SU-DHL-6 (cell line): ENCODE data around the gene MAPK8.

Source experiments
- H2AFZ ChIP-seq: fragments of 200-600 bp; sonication (generic); 2 replicates; pipeline ENCODE4 v1.6.1; 2014; ENCODE audit warnings: low read depth, mild to moderate bottlenecking, moderate library complexity, mixed read lengths, antibody characterized with exemption, low read length; ENCODE audit not compliant: severe bottlenecking
- H3F3A ChIP-seq: fragments of 200-600 bp; shearing (Covaris generic); 2 replicates; pipeline ENCODE4 v1.6.0; 2016; ENCODE audit warnings: antibody characterized with exemption, mild to moderate bottlenecking; ENCODE audit not compliant: insufficient read depth
- H3K27ac ChIP-seq: fragments of 200-600 bp; sonication (generic); 2 replicates; pipeline ENCODE4 v1.5.1; 2016; ENCODE audit warnings: low read depth, mild to moderate bottlenecking, low read length, moderate library complexity, mixed read lengths
- H3K27me3 ChIP-seq: fragments of 200-600 bp; sonication (generic), shearing (Covaris generic); 2 replicates; pipeline ENCODE4 v1.6.0; 2014; ENCODE audit warnings: mild to moderate bottlenecking, low read length
- H3K36me3 ChIP-seq: fragments of 200-600 bp; sonication (generic); 2 replicates; pipeline ENCODE4 v1.6.1; 2014; ENCODE audit warnings: mild to moderate bottlenecking, low read length, mixed read lengths
- H3K4me2 ChIP-seq: fragments of 300-600, 200-600 bp; shearing (Covaris generic), sonication (generic); 2 replicates; pipeline ENCODE4 v1.6.0; 2014; ENCODE audit warnings: low read length, low read depth, mild to moderate bottlenecking; ENCODE audit not compliant: poor library complexity, severe bottlenecking
- H3K4me3 ChIP-seq: fragments of 200-600 bp; sonication (generic); 2 replicates; pipeline ENCODE4 v1.5.1; 2014; ENCODE audit warnings: antibody characterized with exemption, low read length, mild to moderate bottlenecking, mixed read lengths; ENCODE audit not compliant: insufficient read depth, poor library complexity, severe bottlenecking
- H3K79me2 ChIP-seq: fragments of 200-600 bp; sonication (generic); 2 replicates; pipeline ENCODE4 v1.6.1; 2014; ENCODE audit warnings: mild to moderate bottlenecking, low read length, moderate library complexity; ENCODE audit not compliant: insufficient read depth
- H3K9ac ChIP-seq: fragments of 200-600 bp; sonication (generic); 2 replicates; pipeline ENCODE4 v1.7.0; 2014; ENCODE audit warnings: mild to moderate bottlenecking, low read length
- H3K9me2 ChIP-seq: fragments of 200-600 bp; sonication (generic); replicated peaks from 2 replicates; pipeline ENCODE4 v1.6.1; 2014; ENCODE audit warnings: low read length; ENCODE audit not compliant: insufficient read depth
- H3K9me3 ChIP-seq: fragments of 200-600 bp; sonication (generic); 2 replicates; pipeline ENCODE4 v1.6.1; 2014; ENCODE audit warnings: low read length, mixed read lengths; ENCODE audit not compliant: insufficient read depth
- H4K20me1 ChIP-seq: fragments of 200-600 bp; sonication (generic); 2 replicates; pipeline ENCODE4 v1.6.1; 2014; ENCODE audit warnings: low read depth, mild to moderate bottlenecking, antibody characterized with exemption, low read length, moderate library complexity, mixed read lengths
- CTCF ChIP-seq: fragments of 200-600 bp; sonication (generic); IDR thresholded peaks from one replicate; pipeline ENCODE4 v1.5.1; 2017; ENCODE audit warnings: antibody characterized with exemption, mild to moderate bottlenecking, low read length, moderate library complexity; ENCODE audit not compliant: insufficient read depth, poor library complexity, severe bottlenecking
- EZH2phosphoT487 ChIP-seq: fragments of 200-600 bp; sonication (generic), shearing (Covaris generic); conservative IDR thresholded peaks from 2 replicates; pipeline ENCODE4 v1.6.1; 2018; ENCODE audit warnings: mild to moderate bottlenecking, antibody characterized with exemption, low read length, moderate library complexity, mixed read lengths

Gene MAPK8

DNA sequence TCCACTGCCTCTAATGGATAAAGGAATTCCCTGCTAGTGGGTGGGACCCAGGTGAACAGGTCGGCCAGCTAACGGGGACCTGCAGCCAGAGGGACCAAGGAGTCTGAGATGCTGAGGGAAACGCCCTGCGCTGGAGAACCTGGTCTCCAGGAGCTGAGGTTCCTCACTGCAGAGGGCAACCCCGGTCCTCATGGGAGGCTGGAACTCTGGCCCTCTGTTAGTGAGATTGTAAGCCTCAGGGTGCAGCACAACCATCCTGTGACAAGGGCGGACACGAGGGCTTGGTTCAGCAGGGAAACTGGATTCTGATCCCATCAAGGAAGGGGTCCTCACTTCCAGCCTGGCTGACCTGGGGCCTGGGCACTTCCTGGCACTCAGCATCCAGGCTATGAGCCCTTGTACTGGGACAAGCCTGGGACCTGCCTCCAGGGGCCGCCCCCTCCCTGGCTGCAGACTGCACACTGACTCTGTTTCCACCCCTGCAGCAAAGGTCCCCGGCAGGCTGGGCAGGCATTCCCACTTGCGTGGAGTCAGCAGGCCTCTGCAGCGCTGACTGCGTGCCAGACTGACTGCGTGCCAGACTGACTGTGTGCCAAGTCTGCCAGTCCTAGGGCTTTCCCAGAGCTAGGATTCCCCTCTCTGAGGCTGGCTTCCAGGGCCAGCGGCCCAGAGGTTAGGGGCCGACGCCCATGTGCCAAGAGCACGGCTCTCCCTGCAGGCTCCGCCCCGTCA lies 143.2 kb downstream of the MAPK8 start:
- H3K9me2 ChIP-seq, result no peaks in the 10 kb centered on the region
- no peaks in the 10 kb centered on the region for H3F3A ChIP-seq
- H3K4me2 ChIP-seq, result no peak overlapping the region
- H3K4me3 ChIP-seq, result no peak overlapping the region
- no peaks in the 10 kb centered on the region for H3K9me3 ChIP-seq
- TF ChIP-seq CTCF, result no peak
- no peak for TF ChIP-seq EZH2phosphoT487
- no peaks in the 10 kb centered on the region for H3K36me3 ChIP-seq
- H3K27me3 ChIP-seq, result no peaks in the 10 kb centered on the region
- H3K27ac ChIP-seq, result no peak overlapping the region
- no peaks in the 10 kb centered on the region for H4K20me1 ChIP-seq
- no peak overlapping the region for H2AFZ ChIP-seq
- H3K79me2 ChIP-seq, result no peaks in the 10 kb centered on the region
- no peak overlapping the region for H3K9ac ChIP-seq

GRCh38 chr10:48450233-48450740 lies 143.8 kb downstream of the MAPK8 start:
- Histone ChIP-seq H3K27me3 (no peaks in the 10 kb centered on the region), H3K79me2 (no peaks in the 10 kb centered on the region), H3K9me3 (no peaks in the 10 kb centered on the region), H2AFZ (no peak overlapping the region), H3K36me3 (no peaks in the 10 kb centered on the region), H3K4me2 (no peak overlapping the region), H4K20me1 (no peaks in the 10 kb centered on the region), H3F3A (no peaks in the 10 kb centered on the region), H3K4me3 (no peak overlapping the region), H3K9ac (no peak overlapping the region), H3K27ac (no peak overlapping the region), H3K9me2 (no peaks in the 10 kb centered on the region)
- TF ChIP-seq CTCF (no peak), EZH2phosphoT487 (no peak)

DNA sequence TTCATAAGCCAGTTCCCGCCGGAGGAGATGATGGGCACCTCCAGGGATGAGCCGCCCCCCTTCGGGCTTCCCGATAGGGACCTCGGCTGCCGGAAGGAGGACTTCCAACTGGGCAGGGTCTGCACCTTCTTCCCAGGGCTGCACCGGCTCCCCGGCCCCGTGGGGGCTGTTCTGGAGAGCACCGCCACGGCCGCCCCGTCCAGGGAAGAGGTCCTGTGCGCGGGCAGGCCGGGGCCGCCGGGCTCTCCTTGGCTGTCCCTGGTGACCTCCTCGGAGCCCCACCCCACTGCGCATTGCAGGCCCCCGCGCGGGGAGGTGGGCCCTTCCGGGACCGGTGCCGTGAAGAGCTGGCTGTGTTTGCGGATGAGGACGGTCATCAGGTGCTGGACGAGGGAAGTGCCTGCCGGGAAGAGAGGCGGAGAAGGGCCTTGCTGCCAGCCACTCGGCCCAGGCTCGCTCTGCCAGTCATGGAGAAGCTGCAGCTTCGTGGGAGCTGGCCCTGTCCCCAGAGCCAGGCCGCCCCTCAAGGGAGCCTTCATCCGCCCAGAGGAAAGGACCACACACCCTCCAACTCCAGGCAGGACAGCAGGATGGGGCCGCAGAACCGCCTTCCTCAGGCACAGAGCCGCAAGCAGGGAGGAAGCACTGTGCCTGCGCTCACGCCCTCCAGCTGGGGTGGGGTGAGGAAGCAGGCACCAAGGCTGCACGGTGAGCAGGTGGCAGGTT lies 144.4 kb downstream of the MAPK8 start:
- H3K9ac ChIP-seq, result no peak overlapping the region
- H3K4me2 ChIP-seq, result no peak overlapping the region
- TF ChIP-seq EZH2phosphoT487, result no peak
- TF ChIP-seq CTCF, result no peak
- H3K9me2 ChIP-seq, result no peaks in the 10 kb centered on the region
- no peaks in the 10 kb centered on the region for H3K27me3 ChIP-seq
- no peak overlapping the region for H3K27ac ChIP-seq
- no peaks in the 10 kb centered on the region for H3K79me2 ChIP-seq
- no peaks in the 10 kb centered on the region for H4K20me1 ChIP-seq
- no peaks in the 10 kb centered on the region for H3K9me3 ChIP-seq
- H3F3A ChIP-seq, result no peaks in the 10 kb centered on the region
- H2AFZ ChIP-seq, result no peak overlapping the region
- H3K4me3 ChIP-seq, result no peak overlapping the region
- H3K36me3 ChIP-seq, result no peaks in the 10 kb centered on the region
